GM18868 (cell line): ENCODE measurements around the gene CDKN2D.
"Not testable (repeated sequence)": the region's sequence is repeated elsewhere in the genome, so short reads cannot be mapped to it uniquely, and the experiment has no call there.

Experiments used
- ATAC-seq: cut with Tn5 transposase; IDR thresholded peaks from one replicate; pipeline ENCODE4 v1.9.1; 2021; ENCODE audit warnings: mild to moderate bottlenecking, moderate library complexity; ENCODE audit not compliant: unreplicated experiment

The CDKN2D gene

DNA sequence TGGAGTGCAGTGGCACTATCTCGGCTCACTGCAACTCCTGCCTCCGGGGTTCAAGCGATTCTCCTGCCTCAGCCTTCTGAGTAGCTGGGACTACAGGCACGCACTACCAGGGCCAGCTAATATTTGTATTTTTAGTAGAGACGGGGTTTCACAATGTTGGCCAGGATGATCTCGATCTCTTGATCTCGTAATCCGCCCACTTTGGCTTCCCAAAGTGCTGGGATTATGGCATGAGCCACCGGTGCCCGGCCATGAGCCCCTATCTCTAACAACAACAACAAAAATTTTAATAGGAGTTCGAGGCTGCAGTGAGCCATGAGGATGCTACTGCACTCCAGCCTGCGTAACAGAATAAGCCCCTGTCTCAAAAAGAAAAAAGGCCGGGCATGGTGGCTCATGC is 13.3 kb upstream of the CDKN2D start:
- ATAC-seq: no peak

DNA sequence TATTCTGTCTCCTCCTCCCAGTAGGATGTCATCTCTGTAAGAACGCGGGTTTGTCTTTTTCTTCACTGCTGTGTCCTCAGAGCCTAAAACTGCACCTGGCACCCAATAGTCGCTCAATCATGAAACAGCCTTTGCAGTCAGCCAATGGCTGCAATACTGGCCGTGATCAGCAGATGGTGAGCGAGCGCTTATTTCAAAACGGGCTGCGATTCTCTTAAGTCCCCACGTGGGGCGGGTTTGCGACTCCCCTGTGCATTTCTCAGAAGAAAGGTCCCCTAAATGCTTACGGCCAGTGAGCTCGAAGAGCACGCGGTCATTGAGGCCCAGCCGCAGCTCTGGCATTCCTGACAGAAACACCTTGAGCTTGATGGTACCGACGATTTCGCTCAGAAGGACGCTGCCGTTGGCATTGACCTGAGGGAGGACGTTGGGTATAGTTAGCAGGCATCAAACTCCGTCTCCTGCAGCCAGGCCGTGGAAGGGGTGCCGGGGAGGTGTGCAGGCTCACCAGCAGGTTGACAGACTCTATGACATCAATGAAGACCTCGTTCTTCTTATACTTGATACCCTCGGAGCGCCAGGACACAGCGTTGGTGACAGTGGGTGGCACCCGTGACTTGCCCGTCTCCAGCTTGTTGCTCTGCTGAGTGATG is 12.3 kb upstream of the CDKN2D start:
- no peak for ATAC-seq

DNA sequence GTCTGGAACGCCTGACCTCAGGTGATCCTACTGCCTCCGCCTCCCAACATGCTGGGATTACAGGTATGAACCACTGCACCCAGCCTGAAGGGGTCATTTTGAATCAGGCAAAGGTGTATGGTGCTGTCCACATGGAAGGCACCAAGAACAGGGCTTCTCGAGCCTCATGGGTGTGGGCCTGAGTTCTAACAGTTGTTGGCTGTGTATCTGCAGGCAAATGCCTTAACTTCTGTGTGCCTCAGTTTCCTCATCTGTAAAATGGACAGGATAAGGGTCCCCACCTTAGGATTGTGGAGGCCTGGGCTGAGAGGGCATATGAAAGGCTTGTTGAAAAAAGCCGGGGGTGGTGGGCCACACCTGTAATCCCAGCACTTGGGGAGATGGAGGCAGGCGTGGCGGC is 9.2 kb upstream of the CDKN2D start:
- no peak for ATAC-seq

DNA sequence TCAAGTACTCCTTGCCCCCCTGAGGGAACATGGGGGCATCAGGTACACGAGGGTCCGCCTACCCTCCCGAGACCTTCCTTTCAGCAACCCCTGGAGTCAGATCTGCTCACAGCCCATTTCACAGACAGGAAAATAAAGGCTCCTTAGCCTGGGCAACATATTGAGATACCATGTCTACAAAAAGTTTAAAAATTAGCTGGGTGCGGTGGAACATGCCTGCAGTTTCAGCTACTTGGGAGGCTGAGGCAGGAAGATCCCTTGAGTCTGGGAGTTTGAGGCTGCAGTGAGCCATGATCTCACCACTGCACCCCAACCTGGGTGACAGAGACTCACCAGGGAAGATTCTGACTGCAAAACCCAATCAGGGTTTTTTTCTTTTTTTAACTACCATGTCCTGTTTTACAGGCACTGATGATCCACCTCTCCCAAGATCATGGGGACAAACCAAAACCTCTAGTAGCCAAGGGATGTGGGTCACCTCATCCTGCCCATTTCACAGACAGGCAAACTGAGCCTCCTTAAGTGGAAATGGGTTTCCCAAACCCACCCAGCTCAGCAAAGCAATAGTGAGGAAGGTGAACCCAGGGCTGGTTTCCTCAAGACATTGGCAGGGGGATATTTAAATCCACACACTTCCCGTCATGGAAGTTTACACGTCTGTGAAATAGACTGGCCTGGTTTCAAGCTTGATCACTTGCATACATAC is 6.4 kb upstream of the CDKN2D start:
- no peak for ATAC-seq

DNA sequence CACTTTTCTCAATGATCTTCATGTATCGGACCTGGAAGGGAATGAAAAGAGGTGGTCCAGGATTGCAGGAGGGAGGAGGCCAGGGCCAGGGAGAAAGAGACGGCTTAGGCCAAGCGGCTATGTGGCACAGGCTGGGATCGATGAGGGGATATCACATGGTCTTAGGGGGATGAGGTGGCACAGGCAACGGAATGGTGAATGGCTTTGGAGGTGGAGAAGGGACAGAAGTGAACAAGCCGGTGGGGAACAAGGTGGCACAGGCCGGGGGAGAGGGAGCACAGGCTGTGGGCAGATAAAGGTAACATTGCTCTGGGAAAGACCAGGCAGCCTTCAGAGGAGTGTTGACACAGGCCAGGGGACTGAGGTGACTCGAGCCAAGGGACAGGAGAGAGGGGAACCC is 5.7 kb upstream of the CDKN2D start:
- ATAC-seq: no peak

DNA sequence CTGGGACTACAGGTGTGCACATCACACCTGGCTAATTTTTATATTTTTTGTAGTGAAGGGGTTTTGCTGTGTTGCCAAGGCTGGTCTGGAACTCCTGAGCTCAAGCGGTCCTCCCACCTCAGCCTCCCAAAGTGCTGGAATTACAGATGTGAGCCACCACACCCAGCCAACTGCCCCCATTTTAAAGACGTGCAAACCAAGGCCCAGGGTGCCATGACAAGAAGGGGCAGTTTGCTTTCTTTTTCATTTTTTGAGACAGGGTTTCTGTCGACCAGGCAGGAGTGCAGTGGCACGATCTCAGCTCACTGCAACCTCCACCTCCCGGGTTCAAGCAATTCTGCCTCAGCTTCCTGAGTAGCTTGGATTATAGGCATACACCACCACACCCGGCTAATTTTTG is 5.0 kb upstream of the CDKN2D start:
- not testable (repeated sequence) for ATAC-seq

DNA sequence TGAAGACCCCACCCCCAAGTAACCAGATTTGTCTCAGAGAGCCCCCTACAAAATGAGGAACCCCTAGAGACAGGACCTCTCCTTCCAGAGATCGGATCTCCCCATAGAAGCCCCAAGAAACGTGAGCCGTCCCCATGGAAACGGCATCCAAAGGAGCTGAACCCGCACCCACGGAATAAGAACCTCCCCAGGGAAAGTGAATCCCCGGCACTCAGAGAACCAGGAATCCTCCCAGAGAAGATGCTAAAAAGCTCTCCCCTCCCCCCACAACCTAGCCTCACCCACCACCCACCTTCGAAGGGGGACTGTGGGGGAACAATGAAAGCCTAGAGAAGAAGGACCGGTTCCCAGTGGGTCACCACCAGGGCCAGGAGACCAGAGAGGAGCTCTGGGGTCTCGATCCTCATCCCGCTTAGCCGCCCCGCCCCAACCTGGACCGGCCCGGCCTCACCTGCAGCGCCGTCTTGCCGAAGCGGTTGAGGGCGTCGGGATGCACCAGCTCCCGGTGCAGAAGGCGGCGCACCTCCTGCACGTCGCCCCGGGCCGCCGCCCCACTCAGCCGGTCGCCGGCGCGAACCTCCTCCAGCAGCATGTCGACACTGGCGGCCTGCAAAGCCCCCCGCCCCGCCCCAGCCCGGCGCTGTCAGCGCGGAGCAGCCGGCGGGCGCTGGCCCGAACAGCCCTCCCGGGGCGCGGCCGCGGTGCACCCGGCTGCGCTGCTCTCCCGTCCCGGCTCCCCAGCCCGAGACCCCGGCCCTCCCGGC is 535 bp downstream of the CDKN2D start:
- ATAC-seq: peak; percentile 2

DNA sequence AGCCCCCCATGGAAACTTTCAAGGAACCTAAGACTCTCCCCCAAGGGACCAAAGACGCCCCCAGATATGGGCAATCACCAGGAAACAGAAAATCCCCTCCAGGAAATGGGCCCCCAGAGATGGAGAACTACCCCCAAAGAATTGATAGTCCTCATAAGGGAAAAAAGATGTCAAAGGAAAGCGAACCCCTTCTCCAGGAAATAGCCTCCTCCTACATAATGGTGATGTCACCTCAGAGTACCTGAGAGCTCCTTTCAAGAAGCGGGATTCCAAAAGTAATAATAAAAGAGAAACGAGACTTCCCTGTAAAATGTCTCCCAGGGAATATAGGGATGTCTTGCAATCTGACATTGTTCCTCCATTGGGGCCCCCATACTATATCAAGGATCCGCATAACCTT is 1.1 kb downstream of the CDKN2D start:
- ATAC-seq: no peak

DNA sequence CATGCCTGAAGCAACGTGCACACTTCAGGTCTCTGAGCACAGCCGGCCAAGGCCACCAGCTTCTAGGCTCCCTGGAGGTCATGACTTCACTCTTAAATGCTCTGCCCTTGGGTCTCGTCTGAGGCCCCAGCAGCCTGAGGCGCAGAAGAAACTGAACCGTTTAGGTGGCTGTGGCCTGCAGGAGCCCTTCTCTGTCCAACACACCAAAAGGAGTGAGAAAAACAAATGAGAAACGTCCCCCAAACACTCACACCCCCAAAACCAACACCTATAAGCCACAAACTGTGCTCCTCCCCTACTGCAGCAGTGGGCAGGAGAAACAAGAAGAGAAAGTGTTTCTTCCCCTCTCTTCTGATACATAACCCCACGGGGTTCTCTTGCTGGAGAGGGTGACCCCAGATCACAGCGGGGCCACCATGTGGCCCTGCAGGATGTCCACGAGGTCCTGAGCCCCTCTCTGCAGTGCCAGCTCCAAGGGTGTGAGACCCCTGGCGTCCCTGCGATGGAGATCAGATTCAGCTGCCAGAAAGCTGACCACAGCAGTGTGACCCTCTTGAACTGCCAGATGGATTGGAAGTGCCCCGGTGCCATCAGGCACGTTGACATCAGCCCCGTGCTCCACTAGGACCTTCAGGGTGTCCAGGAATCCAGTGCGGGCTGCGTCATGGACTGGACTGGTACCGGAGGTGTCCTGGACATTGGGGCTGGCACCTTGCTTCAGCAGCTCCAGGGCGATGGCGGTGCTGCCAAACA is 1.9 kb downstream of the CDKN2D start:
- no peak for ATAC-seq

DNA sequence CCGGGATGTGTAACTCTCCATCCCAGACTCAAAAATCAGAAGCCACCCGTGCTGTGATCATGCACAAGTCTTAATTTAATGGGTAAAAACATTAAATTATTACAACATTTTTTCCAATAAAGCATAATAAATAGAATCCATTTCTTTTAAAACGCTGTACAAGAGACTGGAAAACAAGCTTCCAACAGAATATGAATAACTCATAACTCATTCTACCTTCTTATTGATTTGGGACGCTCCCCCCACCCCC is 2.4 kb downstream of the CDKN2D start:
- ATAC-seq: no peak

DNA sequence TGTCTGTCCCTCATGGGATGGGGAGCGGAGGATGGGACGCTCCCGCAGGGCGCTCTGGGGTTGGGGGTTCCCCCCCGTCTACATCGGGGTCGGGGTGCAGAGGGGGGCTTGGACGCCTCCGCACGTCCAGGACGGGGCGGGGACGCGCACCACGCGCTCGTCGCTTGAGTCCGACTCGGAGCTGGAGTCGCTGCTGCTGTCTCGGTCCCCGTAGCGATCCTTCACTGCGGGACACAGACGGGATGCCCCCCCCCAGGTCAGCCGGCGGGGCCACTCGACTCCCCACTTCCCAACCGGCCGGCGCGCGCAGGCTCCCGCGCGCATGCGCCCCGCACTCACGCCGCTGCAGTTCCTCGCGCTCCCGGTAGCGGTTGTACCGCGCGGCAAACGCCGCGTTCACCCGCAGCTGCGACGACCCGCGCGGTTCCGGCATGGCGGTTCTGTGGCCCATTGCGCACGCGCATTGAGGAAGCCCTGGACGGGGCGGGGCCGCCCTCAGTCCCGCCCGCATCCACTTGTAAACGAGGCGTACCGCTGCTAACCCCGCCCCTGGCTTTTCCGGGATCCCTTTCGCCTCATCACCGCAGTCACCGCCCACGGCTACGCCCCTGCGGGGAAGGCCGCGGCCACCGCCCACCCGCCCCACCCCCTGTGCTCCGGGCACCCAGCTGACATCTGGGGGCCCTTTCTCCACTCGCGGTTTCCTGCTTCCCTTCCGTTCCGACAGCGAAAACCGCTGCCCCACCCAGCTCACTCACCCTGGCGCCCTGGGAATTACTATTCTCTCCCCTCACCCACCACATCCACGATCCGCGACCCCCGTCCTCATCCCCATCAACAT is 3.0 kb downstream of the CDKN2D start, which contains the start of gene KRI1:
KRI1 (minus strand) TSS at position 444 of the 841 bp plus-strand sequence; CDS start at position 433, 11 bp downstream.
- peak; percentile 46 for ATAC-seq

DNA sequence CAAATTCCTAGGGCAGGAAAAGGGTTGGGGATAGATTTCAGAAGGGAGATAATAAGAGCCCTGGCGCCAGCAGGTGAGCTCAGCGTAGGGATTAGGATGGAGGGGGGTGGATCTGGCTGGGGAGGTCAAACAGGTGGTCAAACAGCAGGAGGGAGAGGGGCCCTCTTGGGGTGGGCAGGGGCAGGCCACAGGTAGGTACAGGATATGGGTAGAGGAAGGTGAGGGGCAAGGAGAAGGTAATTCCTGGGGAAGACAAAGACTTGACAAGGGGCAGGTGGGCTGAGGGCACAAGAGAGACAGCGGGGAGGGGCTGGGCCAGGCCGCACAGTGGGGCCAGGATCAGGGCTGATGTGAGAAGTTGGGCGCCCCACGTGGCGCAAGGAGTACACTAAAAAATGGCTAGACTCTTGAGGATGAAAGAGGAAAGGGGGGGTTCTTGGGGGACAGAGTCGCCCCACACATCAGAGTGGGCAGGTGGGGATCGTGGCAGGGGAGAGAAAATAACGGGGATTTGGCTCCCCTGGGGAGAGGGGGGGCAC is 3.7 kb downstream of the CDKN2D start:
- ATAC-seq: no peak

DNA sequence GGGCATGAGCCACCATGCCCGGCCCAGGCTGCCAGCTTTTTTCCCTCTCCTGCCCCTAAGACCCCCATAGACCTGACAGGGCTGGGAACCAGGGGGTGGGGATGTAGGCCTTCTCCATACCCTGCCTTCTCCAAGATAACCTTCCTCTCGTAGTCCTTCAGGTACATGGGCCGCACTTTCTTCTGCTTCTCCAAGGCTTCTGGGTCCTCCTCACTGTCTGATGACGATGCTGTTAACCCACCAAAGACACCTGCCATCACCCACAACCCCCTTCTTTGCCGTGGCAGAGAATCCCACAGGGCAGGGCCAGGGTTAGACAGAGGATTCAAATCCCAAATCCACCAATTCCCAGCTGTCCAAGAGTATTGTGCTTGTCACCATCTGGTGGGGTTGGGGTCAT is 6.2 kb downstream of the CDKN2D start:
- ATAC-seq: no peak

DNA sequence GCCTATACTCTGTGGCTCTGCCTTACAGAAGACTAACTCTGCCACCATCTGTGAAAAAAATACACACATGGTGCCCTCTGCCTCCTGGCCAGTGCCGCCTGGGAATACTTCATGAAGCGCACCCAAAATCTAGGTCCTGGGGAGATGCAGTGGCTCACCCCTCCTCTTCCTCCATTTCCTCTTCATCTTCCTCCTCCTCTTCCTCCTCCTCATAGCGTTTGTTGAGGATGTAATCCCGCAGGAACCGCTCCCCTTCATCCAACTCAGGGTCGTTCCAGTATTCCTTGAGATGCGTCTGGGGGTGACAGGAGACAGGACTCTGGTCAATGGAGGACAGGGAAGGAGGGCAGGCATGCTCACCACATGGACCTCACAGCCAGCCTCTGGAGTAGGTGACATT is 8.6 kb downstream of the CDKN2D start:
- no peak for ATAC-seq

DNA sequence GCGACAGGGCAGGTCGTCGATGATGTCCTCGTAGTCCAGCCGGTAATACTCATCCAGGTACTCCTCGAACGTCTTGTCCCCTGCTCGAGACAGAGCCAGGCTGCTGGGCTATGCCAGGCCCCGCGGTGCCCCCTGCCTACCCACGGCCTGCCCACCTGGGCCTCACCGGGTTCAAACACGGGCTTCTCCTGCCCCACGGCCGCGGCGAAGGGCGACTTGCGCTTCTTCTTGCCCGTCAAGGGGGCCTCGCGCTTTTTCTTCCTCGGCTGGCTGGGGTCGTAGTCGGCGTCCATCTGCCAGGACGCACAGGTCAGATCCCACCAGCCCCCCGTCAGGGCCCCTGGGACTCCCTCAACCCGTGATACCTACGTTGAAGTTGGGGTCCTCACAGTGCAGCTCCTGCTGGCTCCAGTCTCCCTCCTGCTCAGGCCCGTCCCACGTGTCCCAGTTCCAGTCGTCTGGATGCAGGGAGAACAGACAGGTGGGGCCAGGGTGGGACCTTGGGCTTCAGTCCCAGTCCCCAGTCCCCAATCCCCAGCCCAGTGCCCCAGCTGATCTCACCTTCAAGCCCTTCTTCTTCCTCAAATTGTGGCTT is 11.1 kb downstream of the CDKN2D start:
- no peak for ATAC-seq

DNA sequence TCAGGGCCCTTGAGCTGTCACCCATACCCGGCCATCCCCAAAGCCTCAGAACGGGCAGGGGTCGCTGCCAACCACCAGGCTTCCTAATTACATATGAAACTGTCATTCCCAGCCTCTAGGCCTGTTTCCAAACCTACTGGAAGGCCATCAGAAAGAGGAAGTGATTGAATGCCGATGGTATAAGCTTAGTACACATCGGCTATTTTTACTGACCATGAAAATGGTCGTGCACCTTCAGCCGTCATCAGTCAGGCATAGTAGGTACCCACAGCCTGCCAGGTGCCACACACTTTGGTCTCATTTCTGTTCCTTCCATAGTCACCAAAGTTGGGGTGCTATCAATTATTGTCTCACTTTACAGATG is 13.2 kb downstream of the CDKN2D start:
- no peak for ATAC-seq

DNA sequence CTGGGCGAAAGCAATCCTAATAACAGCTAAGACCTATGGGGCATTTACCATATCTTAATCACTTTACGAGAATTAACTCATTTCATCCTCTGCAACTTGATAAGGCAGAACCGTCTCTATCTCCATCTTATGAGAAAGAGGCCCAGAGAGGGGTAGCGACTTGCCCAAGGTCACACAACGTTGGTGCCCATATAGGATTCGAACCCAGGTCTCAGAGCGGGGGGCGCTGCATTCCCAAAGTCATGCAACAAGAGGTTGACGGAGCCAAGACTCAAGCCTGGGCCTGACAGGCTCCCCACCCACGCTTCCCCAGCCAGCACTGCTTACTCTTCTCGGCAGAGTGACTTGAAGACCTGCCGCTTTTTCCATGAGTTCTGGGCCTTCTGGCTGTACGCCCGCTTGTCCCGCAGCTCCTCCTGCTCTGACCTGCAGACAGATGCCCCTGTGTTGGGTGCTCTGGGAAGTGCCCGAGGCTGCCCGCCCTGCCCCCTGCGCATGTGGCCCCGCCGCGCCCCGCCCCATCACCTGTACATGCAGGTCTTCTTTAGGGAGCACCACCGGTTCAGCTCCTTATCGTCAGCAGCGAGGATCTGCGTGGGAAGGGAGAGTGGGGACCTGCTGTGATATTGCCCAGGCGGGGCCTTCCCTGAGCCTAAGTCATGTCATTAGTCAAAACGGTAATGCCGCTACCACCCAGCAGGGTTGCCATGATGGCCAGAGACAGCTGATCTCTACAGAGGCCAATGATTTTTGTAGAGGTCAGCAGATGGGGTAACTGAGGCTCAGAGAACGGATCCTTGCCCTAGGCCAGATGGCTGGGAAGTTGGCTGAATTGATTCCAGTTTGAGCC is 13.8 kb downstream of the CDKN2D start:
- ATAC-seq: no peak

DNA sequence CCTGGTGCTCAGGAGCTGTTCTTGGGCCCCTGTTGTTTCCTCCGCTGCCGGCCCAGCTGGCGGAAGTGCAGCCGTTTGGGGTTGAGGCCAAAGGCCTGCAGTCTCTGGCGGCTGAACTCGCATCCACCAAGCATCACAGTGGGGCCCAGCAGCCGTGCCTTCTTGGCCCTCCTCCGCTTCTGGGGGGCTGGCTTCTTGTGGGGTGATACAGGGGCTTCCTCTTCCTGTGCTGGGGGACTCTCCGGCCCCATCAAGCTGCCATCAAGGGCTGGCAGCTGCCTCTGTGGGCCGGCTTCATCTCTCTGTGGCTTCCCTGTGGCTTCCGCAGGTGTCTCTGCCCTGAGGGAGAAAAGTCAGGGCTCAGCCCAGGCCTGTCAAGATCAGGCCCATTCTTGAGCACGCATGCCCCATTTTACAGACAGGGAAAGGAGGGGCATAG is 14.8 kb downstream of the CDKN2D start:
- no peak for ATAC-seq

DNA sequence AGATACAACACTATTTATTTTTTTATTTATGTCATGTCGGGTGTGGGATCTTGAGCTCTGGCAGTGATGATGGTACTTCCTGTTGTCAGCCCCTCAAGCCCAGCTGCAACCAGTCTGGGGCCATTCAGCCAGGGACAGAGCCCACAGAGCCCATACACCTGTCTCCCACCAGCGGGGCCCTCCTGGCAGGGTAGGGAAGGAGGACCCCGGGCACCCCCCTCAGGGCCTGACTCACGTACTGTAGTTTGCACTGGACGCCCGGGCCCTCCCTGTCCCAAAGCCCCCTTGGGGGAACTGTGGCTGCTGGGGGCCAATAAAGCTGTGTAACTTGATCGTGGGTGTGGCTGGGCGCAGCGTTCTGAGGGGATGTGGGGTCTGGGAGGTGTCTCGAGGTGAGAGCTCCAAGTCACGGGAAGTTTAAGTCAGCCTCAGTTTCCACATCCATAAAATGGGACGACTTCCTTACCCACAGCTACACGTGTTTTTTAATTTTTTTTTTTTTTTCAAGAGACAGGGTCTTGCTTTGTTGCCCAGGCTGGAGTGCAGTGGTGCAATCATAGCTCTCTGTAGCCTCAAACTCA is 15.6 kb downstream of the CDKN2D start:
- no peak for ATAC-seq
